Retina (tissue), 1 donor: ENCODE results near the gene ASB13.
A peak's percentile ranks its signal among the peaks of the same experiment; 100 is the strongest.

ENCODE experiments used
- DNase-seq: peaks from one replicate; pipeline ENCODE4 v3.0.0-alpha.2; 2016

Gene ASB13, protein sequence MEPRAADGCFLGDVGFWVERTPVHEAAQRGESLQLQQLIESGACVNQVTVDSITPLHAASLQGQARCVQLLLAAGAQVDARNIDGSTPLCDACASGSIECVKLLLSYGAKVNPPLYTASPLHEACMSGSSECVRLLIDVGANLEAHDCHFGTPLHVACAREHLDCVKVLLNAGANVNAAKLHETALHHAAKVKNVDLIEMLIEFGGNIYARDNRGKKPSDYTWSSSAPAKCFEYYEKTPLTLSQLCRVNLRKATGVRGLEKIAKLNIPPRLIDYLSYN

DNA sequence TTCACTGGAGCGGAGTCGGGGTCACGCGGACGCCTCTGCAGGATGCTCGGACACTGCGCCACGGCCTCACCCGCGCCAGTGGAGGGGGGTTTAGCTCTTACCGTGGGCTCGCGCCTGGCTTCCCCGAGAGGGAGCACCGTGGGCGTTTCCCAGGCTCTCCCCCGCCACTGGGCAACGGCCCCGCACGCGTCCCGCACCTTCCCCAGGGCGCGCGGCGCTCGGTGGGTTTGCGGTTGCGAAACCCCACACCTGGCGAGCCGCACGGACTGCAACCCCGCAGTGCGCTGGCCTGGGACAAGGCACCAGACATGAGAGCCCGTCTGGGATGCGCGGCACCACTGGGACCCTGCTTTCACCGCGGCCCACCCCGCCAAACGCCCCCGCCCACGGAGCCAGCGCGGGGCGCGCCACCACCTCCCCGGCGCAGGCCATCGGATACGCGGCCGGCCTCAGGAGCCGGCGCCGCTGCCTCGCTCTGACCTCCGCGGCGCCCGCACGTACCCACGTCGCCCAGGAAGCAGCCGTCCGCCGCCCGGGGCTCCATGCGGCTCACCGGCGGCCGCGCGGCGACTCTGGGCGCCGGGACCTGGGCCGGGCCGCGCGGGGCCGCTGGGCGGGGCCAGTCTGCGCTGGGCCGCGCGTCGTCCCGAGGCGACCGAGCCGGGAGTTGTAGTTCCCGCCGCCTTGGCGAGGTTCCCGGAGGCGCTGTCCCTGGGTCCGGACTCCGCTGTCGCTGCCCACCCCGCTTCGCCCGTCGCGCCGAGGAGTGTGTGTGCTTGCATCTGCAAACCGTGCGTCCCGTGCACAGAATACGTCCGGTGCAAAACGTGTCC lies at the start of gene ASB13:
TSS of gene ASB13 (minus strand) at position 588 of the 833 bp plus-strand sequence. CDS start at position 544, 44 bp downstream.
- peak; percentile 71 for DNase-seq

DNA sequence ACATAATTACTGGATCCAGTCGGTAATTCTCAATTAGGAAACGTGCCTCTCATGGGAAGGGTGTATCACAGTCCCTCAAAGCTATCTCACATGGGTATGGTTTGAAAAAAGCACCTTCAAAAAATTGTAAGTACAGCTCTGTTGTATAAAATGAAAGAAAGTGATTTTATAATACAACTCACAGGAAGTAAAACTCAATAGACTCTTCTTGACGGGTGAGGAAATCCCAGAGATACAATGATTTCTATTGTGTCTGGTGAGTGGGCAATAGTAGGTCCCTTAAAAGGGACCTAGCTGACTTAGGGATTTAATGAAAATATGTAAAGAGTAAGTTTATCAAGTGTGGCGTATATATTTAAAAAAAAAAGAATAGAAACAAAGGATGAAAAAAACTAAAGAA lies 45.2 kb upstream of the ASB13 start:
- DNase-seq: no peak

DNA sequence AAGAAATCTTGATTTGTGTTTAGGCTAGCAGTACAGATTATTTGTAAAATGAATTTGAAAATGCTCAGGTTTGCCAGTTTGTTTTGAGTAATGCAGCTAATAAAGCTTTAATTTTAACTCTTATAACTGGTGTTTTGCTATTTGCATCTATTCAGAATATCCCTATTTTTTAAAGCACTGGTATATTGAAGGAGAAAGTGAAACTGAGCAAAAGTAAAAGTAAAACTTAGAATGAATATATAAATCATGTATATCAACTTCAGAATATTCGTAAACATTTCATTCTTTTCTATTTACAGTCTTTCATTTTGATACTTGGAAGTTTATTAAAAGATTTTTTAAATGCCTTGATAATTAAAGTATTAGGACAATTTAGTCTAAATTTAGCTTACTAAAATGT lies 44.5 kb upstream of the ASB13 start:
- DNase-seq: no peak

DNA sequence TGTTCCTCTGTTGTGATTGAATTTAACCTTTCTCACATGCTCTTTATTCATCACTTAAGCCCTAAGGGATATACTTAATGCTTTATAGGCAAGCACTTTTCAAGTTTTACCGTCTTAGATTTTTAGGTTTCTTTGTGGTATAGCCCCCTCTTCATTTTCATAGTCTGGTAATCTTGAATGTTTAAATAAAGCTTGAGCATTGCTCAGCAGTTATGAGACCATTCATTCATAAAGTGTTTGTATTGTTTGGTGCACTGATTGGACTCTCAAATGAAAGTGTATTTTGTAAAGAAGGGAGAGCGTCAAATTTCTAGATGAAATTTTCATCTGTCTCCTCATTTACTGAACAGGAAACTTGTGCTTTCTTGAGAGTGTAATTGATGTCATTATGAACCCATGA lies 43.5 kb upstream of the ASB13 start:
- DNase-seq: no peak

DNA sequence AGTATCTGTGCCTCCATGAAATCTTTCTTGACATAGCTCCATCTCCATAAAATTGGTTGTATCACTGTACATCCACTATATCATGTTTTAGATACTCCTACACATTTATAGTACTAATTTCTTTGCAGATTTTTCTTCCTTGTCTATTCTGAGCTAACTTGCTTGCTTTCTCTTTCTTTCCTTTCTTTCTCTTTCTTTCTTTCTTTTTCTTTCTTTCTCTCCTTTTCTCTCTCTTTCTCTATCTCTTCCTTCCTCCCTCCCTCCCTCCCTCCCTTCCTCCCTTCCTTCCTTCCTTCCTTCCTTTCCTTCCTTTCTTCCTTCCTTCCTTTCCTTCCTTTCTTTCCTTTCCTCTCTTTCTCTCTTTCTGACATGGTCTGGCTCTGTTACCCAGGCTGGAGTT lies 42.0 kb upstream of the ASB13 start:
- DNase-seq: no peak

DNA sequence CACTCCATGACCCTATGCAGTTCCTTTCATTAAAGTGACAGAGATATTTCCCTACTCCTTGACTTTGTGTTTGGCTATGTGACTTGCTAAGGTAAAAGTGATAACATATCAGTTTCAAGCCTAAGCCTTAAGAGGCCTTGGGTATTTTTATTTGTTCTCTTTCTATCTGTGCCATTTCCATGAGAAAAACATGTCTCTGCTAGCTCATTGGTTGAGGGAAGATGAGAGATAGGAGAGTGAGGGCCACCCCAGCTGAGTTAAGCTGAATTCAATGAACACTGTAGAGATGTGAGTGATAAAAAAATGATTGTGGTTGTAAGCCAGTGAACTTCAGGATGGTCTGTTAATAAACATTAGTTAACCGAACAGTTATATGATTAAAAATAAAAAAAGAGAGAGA lies 31.7 kb upstream of the ASB13 start:
- DNase-seq: no peak

DNA sequence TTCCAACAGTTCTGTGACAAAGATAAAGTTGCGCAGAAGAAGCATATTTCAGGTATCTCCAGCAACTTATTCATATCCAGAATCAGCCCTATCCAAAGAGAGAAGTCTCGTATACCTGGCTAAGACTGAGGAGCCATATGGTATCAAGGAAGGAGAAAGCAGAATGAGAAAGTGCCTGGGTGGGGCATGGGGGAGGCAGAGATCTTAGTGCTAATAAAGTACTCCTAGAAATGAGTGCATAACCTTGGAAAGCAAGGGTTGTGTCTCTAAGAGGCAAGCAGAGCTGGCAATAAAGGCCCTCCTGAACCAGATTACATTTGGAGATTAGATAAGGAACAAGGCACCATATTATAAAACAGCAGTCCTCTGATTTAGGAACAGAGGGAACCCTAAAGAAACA lies 30.9 kb upstream of the ASB13 start:
- DNase-seq: no peak

DNA sequence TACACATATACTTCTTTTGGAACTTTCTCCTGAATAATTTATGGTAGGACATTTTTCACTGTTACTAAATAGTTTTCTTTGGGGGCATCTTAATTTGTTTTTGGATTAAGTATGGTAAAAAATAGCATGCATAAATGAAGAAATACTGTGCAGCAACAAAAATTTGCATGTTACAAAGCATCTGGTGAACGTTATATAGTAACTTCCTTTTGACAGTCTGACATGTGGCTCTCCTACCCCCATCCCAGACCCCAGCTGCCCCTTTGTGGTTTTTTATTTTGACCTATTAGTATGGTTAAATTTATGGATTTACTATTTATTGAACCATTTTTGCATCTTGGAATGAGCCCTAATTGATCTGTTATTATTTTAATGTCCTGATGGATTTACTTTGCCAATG lies 28.2 kb upstream of the ASB13 start:
- DNase-seq: no peak

DNA sequence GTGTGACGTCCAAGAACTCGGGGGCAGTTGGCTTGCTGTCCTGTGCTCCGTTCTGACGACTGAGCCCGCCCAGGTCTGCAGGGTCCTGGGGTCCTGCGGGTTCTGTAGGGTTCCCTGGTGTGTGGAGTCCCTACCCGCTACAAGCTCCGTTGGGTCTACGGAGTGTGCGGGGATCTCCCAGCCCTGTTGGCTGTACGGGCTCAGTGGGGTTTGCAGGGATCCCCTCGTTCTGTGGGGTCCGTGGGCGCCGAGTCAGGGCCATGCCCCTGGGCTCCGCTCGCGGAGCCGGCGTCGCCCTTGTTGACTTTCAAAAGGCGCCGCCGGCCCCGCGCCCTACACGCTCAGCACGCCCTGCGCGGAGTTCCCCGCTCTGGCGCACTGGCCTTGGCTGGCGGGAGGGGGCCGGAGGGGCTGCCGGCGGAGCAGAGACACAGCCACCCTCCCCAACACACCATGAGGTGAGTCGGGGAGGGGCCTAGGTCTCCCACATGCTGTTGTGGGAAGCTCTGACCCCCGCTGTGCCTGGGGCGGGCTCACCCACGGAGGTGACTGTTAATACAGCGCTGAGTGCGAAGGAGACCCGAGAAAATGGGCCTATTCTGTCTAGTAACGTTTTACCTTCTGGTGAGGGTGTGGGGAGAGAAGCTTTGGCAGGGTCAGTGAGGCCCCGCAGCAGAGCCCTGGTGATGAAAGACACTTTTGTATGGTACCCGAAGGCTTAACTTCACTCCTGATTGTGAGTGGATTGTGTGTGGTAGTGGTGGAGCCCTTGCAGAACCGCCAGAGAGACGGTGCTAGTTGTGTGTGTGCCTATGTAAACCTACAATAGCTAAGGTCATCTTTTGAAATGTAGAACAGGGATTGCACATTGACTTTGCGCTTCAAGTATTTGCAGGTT lies 26.3 kb upstream of the ASB13 start:
- DNase-seq: peak; percentile 84

DNA sequence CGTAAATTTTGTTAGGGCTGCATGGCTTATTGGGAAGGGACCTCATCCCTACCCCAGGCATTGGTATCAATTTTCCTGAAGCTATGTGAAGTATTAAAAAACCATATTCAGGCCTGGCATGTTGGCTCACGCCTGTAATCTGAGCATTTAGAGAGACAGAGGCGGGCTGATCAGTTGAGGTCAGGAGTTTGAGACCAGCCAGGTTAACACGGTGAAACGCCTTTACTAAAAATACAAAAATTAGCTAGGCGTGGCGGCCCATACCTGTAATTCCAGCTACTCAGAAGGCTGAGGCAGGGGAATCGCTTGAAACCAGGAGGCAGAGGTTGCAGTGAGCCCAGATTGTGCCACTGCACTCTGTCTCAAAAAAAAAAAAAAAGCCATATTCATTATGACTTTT lies 25.4 kb upstream of the ASB13 start:
- no peak for DNase-seq

DNA sequence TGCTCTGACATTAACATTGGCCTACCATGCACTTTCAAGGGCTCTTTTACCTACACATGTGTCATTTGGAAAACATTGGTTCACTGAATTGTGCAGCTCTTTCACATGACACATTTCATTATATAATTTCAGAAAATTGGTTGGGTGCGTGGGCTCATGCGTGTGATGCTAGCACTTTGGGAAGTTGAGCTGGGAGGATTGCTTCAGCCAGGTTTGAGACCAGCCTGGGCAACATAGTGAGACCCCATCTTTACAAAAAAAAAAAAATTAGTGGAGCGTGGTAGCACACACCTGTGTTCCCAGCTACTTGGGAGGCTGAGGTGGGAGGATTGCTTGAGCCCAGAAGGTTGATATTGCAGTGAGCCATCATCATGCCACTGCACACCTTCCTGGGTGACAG lies 22.2 kb upstream of the ASB13 start:
- no peak for DNase-seq

DNA sequence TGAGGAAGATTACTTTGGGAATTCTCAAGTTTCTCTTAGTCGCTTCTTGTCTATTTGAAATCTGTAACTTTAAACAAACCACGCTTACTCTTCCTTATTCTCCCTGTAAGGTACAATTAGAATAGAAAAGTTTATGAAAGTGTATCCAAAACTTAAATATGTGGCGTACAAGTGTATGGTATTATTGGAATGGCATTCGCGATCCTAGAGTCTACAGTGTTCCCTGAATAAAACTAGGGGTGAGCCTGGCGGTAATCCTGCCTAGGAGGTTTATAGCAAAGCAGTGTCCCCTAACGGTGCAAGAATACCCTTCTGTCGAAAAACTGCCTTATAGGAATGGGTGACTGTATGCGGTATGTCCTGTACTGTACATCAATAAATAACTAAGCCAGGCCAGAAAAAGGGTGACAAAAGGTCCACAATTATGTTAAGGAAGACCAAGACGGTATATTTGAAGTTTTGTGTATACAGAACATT lies 19.4 kb upstream of the ASB13 start:
- DNase-seq: no peak

DNA sequence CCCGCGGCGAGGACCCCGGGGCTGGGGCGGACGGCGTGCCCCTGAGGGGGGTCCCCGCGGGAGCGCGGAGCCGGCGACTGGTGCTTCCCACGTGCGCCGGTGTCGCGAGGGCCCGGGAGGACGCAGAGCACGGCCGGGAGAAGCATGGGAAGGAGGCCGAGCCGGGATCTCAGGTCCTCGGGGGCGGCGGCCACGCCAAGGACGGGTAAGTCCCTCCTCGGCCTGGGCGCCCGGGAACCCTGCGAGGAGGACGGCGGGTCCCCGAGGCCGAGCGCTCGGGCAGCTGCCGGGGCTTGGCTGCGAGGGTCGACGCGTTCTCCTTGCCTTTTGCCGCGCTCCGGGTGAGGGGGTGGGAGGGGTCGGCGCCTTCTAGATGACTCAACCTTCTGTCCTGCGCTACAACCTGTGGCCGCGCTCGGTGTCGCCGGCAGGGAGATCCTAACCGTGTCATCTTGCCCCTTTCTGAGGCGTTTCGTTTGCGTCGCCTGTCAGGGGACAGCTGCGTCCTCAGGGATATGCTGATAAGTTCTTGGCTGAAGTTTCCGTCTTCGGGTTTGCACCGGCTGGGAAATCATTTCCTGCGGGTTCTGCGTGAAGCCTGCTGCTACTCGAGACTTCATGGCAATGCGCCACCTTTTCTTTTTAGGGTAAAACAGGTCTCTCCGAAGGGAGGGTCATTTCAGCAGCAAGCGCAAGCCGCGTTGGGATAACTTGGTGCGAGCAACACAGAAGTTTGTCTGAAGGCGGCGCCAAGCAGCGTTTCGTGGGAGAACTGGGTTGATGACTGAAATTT lies 18.8 kb upstream of the ASB13 start:
- peak; percentile 78 for DNase-seq

DNA sequence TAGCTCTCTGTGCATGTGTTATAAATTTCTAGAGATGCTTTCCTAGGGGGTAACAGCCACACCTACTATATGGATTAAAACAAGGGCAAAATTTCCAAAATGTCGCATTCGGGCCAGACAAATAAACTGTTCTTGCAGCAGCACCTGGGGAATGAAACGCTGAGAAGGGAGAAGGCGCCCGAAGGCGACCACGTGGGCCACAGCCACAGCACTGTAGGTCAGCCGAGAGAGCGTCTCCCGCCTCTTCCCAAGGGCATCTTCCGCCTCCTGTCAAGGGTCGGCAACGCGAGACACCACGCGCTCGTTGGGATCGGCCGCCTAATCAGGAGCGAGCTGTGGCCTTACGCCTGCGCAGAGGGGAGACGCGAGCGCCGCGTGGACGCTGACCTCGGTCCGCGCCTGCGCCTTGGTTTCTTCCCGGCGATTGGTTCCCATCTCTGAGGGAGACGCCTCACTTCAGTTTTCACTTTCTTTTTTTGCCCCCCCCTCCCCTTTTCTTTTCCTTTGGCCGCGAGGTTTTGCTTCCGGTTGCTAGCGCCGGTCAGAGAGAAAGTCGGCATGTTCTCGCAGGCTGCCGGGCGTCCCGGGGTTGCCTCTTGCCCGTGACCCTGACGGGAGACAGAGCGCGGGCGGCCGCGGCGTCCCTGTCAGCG lies 18.0 kb upstream of the ASB13 start, which contains the start of gene TASOR2:
TSS of gene TASOR2 (plus strand) at position 521 of the 653 bp plus-strand sequence. CDS start 35,805 bp downstream, outside the sequence.
- peak; percentile 97 for DNase-seq

DNA sequence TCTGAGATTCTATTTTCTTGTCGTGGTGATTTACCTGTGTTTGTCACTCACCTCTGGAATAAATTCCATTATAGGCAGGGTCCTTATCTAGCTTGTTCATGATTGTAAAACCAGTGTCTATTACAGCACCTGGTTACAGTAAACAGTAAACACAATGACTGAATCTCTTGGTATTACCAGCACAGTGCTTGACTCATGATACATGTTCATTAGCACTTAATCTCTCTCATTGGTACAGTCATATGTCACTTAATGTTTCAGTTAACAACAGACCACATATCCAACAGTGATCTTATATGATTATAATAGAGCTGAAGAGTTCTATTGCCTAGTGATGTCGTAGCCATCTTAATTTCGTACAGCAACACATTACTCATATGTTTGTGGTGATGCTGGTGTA lies 16.7 kb upstream of the ASB13 start:
- no peak for DNase-seq

DNA sequence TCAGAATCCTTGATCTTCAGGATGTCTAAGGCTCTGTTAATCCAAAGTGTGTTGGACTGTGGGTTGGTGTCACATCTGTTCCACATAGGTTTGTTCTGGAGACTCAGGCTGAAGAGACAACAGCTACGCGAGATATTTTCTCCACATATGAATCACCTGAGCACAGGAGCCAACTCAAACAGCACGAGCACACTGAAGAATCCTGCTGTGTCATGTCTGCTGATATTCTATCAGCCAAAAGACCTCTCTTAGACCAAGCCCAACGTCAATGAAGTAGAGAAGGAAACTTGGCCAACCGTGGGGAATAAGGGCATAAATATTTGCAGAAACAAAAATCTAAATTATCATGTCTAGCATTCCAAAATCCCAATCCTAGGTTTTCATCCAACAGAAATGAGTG lies 15.5 kb upstream of the ASB13 start:
- DNase-seq: no peak

DNA sequence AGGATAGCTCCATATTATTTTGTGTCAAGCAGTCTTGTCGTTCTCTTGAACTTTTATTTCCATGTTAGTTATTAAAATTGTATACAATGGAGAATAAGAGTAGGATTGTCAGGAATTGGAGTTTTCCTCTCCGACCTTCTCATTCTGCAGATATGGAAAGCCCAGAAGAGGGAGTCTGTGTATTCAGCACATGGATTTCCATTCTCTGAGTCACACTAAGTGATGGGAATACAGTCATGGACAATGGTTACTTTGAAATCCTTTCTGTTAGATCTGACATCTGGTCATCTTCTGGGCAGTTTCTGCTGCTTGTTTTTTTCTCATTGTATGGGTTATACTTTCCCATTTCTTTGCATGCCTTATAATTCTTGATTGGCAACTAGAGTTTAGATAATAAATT lies 13.2 kb upstream of the ASB13 start:
- DNase-seq: no peak

DNA sequence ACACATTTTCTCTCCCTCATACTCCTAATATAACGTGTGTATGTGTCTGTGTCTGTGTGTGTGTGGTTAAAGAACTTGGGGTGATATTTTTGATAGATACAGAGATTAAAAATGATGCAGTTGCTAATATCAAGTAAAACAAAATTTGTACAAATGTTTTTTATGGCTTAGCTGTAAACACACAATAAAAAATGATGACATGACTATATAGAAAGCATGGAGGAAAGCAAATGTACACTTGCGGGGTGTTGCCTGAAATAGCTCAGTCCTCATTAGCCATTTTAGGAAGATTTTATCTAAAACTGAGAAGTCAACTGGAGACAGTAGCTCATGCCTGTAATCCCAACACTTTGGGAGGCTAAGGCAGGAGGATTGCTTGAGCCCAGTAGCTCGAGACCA lies 12.6 kb upstream of the ASB13 start:
- no peak for DNase-seq

DNA sequence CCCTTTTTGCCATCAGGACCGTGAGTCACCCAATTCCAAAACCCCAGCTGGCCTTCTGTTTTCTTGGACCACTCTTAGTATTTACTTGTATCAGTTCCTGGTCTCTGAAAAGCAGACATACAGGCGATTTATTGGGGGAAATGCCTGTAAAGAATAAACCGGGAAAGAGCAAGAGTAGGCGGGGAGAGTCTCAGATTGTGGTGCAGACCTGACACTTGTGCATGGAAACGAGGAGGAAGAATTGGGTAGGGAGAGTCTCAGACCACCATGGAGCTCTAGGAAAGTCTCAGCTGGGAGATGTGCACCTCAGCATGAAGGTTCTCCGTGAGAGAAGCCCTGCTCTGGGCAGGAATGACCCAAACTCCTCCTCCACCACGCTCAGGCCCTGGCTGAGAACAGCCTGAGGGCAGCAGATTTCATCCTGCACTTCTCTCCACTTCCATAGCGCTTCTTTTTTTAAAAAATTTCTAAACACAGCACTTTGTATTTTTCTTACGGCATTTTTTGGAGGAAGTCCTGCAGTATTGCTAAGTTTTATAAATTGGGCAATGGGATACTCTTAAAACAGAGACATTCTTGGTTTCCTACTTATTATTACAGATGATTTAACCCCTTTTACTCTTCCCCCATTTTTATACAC lies 12.1 kb upstream of the ASB13 start:
- no peak for DNase-seq

DNA sequence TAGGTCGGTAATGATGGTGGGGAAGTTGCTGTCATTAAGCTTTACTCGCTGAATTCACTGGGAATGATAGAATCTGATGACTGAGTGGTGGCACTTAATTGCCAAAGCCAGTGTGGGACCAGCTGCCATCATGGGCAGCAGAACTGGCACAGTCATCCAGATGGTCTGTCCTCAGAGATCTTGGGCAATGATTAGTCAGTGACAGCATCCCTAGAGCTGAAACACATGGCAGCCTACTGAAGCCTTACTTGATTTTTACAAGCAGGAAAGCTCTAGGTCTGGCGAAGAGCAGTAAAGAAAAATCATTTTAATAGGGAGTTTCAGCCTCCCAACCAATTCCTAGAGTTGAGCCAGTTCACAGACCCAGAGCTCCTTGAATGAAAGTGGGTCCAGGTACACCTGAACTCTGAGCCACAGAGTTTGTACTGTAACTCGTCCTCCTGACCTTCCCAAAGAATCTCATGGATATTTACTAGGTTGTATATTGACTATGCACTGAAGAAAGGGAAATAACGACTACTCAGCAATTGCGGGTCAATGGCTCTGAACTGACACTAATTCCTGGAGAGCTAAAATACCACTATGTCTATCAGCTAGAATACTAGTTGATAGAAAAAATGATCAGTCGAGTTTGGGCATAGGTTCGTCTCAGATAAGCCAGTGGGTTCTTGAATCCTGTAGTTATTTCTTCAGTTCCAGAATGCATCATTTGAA lies 4.4 kb upstream of the ASB13 start:
- DNase-seq: no peak

DNA sequence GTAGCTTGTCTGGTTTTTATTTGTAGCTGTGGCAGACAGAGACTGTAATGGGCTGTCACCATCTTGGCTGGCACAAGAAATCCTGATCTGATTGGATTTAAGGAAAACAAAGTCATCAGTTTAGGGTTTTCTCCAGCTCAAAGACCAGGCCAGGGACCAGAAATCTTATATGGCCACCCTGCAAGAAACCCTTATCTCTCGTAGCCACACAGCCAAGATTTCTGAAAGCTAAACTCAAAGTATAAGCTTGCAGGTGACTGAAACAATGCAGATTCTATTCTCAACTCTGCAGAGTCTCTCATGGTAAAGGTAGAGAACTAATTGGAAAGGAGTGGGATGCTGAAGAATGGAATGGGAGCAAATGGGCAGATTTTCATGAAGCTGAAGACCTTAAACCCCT lies 3.2 kb upstream of the ASB13 start:
- DNase-seq: no peak
